CD4-positive, alpha-beta T cell treated with Interleukin-21 for 1 hour (primary cell): ENCODE results near the gene FOXB1.

ENCODE experiments used
- DNase-seq: peaks from one replicate; pipeline ENCODE4 v3.0.0-alpha.2; 2020

Gene FOXB1

DNA sequence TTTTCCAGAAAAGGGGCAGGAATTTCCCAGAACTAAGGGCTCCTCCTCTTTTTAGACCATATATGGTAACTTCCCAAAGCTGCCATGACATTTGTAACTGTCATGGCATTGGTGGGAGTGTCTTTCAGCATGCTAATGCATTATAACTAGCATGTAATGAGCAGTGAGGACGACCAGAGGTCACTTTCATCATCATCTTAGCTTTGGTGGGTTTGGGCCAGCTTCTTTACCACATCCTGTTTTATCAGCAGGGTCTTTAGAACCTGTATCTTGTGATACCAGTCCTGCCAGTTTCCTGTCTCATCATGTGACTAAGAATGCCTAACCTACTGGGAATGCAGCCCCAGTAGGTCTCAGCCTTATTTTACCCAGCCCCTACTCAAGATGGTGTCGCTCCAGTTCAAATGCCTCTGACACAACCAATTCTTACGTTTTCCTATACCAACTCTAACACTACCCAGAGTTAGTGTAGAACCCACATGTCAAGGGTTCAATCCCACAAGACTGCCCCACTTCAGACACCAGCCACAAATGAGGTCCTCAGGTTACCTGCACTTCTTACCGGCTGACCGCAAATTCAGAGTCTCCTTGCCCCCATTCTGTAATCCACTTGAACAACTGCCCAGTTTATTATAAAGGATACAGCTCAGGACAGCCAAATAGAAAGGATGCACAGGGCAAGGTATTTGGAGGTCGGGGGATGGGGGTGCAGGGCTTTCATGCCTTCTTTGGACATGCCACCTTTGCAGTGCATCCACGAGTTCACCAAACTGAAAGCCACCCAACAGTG lies 17.7 kb downstream of the FOXB1 start:
- DNase-seq, result no peak

DNA sequence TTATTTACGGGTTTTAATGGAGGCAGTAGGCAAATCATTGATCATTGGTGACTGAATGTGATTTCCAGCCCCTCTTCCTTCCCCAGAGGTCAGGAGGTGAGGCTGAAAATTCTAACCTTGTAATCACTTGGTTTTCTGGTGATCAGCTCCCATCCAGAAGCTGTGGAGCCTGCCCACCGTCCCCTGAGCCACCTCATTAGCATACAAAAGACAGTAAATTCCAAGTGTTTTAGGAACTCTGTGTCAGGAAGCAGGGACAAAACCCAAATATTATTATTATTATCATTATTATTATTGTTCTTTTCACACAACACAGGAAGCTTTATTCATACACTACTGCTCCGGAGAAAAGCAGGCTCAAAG lies 18.2 kb downstream of the FOXB1 start:
- DNase-seq, result no peak

GRCh38 chr15:60026555-60026954 lies 22.4 kb downstream of the FOXB1 start:
- DNase-seq, result no peak

GRCh38 chr15:60035344-60035743 lies 31.2 kb downstream of the FOXB1 start:
- DNase-seq, result no peak

DNA sequence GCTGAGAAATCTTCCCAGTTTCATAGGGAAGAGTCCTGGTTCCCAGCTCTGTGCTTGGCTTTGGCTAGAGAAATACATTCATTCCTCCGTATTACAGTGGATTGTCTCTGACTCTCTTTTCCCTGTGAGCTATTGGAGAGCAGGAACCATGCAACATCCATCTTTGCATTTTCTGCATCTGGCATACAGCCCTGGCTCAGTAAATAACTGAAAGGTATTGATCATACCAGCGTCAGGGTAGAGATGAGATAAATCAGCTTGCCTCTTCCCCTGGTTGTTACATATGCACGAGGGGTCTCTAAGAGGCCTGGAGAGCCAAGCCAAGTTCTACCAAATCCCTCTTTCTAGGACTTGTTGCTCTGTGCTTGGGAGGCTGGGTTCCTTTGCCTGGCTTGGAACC lies 35.2 kb downstream of the FOXB1 start:
- no peak for DNase-seq

GRCh38 chr15:60043744-60044435 lies 39.8 kb downstream of the FOXB1 start:
- no peak for DNase-seq

GRCh38 chr15:60044636-60045270 lies 40.6 kb downstream of the FOXB1 start:
- peak; percentile 7 for DNase-seq

DNA sequence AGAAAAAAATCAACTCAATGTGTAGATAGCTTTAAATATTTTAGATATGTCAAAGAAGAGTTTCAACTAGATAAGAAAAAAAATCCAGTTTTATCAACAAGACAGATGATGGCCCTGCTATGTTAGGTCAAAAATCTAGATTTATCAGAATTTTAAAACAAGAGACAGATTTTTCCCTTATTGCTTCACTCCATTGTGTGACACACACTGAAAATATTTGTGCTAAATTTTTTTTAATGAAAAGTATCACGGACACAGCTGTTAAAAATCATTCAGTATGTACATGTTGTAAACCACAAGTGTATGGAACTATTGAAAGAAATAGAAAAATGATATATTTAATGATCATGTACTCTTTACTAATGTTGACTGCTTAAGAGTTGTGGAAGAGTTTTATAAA lies 43.6 kb downstream of the FOXB1 start:
- no peak for DNase-seq

DNA sequence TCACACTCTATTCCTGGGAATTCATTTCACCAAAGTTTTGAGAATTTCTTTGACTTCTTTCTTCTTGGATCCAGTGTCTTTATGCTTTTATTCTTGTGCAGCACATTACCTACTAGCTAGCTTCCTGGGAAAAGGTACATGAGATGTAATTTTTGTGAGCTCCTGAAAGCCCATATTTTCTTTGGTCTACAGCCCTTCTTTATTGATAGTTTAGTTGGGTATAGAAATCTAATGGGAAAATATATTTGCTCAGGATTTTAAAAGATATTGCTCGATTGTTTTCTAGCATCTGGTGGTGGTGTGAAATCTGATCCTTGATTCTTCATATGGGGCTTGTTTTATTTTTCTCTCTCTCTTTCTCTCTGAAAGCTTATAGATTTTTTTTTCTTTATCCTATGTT lies 45.8 kb downstream of the FOXB1 start:
- no peak for DNase-seq

DNA sequence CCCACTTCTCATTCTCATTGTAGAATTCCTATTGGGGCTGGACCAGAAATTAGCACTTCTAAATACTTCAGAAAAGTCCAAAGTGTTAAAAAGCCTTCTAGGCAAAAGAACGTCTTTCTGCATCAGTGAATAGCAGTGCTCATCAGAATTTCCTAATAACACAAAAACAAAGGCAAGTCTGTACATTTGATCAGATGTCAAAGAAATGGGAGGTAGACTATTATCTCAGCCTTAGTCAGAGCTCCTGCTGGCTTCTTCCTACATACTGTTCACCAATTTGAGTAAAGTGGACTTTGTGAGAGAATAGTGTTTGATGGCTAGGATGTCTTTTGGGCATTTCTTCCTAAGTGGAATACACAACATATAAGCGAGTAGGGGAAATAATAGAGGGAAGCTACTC lies 48.7 kb downstream of the FOXB1 start:
- no peak for DNase-seq

DNA sequence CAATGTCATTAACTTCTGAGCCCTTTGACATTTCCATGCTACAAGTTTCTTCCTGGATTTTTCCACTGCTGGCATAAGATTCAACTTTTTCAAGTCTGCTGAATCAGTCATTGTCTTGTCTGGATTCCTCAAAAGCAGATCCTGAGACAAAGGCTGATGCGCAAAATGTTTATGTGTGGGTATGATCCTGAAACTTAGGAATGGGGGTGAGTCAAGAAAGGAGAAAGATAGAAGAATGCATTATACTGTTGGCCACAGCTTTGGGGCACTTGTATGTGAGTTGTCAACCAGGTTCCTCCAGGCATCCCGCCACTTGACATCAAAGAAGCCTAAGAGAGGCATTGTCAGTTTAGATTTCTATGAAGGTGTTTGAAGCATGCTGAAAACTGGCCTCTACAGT lies 50.4 kb downstream of the FOXB1 start:
- DNase-seq, result no peak
